AG09319 (cell line): ENCODE data around the gene LRRTM4.

Experiments
- DNase-seq: peaks from one replicate; pipeline ENCODE4 v3.0.0-alpha.2; 2010; ENCODE audit warnings: low read depth; ENCODE audit errors: extremely low read depth
- TF ChIP-seq, protein P1 (sequence below): IDR thresholded peaks from 2 replicates; pipeline ENCODE4 v1.5.1; 2011; ENCODE audit warnings: low read depth, mild to moderate bottlenecking, inconsistent platforms, low read length, moderate library complexity

The LRRTM4 gene

DNA sequence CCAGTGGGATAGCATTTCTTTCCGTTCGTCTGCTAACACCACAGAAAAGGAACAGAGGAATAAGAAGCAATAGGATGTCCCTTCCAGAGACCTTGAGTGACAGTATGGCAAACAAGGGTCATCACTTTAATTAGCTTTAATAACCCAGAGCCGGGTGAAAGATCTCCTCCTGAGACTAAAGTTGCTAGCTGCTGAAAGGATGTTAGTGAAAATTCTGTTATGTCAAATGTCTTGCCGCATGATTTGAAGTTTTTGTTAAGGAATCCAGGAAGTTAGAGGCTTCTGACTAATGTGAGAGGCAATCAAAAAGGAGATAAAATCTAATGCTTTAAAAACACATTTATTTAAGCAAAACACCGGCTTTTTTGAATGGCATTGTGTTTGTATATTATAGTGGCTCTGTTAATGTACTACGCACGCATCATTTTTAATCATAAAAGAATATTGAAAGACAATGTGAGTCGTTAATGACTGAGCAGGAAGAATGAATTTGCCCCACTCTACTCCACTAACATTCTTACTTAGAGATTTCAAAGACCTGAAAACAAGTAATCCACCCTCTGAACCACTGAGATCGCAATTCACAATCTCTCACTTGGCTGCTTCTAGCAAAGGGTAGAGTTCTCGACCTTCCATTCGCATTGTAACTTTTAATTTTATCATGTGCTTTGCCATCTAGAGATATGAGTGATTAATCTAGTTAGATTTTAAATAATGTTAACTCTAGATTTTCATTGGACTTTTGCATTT, 536.6 kb downstream of the LRRTM4 start:
- DNase-seq: no peak
- TF ChIP-seq, protein P1, sequence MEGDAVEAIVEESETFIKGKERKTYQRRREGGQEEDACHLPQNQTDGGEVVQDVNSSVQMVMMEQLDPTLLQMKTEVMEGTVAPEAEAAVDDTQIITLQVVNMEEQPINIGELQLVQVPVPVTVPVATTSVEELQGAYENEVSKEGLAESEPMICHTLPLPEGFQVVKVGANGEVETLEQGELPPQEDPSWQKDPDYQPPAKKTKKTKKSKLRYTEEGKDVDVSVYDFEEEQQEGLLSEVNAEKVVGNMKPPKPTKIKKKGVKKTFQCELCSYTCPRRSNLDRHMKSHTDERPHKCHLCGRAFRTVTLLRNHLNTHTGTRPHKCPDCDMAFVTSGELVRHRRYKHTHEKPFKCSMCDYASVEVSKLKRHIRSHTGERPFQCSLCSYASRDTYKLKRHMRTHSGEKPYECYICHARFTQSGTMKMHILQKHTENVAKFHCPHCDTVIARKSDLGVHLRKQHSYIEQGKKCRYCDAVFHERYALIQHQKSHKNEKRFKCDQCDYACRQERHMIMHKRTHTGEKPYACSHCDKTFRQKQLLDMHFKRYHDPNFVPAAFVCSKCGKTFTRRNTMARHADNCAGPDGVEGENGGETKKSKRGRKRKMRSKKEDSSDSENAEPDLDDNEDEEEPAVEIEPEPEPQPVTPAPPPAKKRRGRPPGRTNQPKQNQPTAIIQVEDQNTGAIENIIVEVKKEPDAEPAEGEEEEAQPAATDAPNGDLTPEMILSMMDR: no peak

DNA sequence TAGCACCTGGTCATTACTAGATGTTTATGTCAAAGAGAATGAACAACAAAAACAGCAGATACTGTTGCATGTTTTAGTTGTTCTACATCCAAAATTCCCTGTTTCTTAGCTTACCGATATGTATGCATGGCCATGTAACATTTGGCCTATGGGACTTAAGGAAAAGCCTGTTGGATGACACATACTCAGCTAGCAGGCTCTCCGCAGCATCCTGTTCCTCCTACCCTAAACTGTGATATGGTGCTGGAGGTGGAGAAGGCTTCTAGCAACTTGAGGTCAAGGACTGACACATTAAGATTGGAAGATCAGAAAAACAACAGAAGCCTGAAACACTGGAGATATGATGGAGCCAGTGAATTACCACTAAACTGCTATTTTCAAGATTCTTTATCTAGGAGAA, 537.8 kb downstream of the LRRTM4 start:
- TF ChIP-seq, protein P1: no peak
- no peak for DNase-seq

DNA sequence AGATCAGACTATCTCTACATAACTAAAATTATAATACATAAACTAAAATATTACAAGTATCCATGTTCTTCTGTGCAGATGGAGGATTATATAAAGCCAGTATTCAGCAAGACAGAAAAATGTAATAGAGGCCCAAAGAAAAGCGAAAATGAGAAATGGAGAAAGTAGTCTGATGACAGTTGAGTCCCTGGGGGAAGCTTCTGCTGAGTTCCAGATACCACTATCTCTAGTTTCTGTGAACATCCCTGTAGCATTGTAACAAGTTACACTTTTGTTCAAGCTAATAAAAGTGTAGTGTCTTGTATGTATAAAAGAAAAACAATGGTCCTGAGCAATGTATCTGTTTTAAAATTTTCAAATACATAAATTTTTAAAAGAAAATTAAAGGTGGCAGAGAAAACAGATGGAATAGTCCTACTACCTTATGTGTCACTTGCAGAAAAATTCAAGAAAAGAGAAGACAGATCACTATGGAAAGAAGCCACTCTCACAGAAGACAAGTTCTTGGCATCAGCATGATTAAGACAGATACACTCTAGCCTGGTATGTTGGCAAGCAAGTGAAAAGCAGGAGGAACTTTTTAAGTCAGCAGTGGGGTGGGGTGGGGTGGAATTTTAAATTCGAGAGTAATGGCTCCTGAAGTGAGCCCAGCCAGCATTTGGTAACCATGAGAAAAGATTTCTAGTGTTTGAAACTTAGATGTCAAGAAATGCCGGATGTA, 541.9 kb downstream of the LRRTM4 start:
- TF ChIP-seq, protein P1: no peak
- DNase-seq: no peak

DNA sequence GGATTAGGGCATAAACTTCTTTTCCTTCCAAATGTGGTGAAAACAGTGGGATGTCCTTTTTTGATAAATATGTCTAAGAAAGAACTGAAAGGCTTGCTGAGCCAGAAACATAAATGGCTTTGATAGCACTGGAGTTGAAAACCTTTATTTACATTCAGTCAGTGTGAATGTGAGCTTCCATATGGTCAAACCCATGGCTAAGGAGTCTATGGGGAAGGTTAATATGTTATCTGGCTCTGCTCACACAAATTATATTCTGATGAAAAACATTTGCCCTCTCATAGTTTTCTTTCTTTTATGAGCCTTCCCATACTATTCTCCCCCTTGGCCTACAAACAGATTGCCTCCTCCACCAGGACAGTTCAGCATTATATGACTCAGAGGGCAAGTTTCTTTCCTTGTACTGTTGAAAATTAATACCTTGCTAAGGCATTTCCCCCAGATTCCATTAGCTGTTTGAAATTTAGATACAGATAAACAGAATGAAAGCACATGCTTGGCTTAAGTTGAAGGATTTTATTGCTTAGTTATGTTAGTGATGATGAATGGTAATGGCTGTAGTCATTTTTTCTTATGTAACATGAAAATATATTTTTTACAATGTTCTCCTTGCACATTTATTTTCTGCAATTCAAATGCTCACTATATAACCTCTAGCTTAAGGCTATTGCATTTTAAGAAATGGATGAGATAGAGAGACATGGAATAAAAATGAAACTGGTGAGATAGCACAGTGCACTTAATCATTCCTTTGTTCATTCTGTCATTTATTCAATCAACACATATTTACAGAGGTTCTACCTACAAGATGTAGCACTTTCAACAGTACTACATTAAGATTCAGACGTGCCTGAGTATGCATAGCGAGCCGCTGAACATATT, 544.1 kb downstream of the LRRTM4 start:
- DNase-seq: no peak
- TF ChIP-seq, protein P1: no peak

DNA sequence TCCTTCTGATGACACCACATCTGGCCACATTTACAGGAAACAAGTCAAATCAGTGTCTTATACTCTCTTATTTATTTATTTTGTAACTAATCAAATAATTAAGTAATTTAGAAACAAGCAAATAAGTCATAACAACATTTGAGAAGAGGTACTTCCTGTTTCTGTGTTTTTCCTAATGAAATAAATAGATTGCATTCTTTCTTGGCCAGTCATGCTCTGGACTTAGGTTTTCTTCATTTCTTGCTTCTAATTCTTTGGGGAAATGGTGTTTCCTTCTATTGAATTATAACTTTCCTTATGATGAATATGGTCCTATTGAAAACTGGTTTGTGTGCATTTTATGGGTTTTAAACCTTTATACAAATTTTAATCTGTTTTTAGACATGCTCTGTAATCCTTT, 546.4 kb downstream of the LRRTM4 start:
- no peak for DNase-seq
- TF ChIP-seq, protein P1: no peak

DNA sequence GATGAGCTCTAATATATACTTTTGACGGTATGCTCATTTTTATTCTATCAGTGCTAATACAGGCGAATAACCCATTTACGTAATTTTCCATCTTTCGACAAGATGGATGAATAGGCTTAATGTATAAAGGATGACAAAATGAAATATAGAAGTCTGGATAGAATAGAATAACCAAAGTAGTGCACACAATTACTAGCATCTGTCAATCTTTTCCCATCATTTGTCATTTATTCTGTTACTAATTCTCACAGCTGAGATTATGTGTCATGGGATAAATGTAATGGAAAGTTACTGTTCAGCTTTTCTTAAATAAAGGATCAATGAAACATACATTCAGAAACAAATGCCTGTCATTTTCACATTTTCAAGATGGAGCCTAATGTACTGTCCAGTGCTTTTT, 548.6 kb downstream of the LRRTM4 start:
- no peak for DNase-seq
- TF ChIP-seq, protein P1: no peak
